OCI-M1 (cell line): Measurements from ENCODE around the gene COPS7B.
A peak's percentile ranks its signal among the peaks of the same experiment; 100 is the strongest.

Source experiments
- DNase-seq: peaks from one replicate; lab custom pipeline; 2025; lab: John Stamatoyannopoulos, UW

COPS7B gene

DNA sequence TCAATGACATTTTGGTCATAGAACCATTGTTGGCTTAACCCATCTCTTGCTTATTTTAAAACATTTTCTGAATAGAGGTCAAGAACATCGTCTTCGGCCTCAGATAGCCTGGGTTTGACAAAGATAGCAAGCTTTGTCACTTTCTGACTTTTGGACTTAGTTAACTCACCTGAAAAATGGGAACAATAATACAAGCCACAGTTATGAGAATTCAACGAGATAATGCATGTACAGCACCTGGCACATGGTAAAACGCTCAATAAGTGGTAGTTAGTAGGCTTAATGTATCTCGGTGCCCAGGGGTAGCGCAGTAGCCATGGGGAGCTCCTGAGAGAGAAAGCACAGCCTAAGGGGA, 446 bp upstream of the COPS7B start:
- DNase-seq, result no peak

DNA sequence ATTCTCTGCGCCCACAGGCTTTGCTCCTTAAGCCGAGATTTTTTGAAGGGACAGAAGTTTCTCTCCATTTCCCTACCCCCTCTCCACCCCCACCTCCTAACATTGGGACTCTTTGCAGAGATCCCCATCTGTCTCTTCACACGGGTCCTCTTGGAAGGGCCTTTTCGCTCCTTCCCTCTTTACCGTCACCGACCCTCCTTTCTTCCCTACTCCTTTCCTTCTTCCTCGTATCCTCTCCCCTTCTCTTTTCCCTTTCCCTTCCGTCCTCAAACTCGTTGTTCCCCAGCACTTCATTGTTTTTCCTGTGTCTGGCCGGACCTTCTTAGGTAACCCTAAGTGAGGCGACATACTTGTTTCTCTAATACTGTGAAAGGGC, 660 bp downstream of the COPS7B start:
- no peak for DNase-seq

DNA sequence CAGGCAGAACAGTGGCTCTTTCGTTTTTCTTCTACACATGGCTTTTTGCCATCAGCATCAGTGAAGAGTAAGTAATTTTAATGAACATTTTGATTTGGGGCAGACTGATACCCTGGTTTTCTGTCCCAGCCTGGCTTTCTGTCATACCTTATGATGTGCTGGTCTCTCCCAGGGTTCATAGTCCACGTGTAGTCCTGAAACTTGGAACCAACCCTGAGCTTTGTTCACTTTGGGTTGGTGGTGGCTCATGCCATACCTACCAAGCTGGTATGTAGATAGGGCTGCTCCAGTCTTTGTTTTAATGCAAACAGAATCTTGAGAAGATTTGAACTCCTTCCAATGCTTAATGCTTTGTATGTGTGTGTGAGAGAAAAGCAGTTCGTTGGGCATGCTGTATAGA, 4.9 kb downstream of the COPS7B start:
- DNase-seq, result no peak

DNA sequence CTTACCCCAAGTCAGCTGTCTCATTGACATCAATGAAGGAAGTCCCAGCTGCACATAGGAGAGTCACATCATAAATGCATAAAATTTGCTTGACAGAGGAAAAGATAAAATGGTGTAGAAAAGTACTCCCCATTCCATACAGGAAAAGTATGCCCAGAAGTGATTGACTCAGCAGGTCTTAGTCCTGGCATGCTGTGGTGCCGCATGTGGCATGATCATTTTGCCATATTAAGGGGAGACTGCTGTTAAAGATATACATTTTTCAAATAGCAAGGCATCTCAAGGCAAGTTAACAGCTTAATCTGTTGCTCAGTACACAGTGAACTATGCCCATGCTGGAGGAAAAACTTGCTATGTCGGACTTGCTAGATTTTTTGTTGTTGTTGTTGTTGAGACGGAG, 8.1 kb downstream of the COPS7B start:
- DNase-seq, result no peak

DNA sequence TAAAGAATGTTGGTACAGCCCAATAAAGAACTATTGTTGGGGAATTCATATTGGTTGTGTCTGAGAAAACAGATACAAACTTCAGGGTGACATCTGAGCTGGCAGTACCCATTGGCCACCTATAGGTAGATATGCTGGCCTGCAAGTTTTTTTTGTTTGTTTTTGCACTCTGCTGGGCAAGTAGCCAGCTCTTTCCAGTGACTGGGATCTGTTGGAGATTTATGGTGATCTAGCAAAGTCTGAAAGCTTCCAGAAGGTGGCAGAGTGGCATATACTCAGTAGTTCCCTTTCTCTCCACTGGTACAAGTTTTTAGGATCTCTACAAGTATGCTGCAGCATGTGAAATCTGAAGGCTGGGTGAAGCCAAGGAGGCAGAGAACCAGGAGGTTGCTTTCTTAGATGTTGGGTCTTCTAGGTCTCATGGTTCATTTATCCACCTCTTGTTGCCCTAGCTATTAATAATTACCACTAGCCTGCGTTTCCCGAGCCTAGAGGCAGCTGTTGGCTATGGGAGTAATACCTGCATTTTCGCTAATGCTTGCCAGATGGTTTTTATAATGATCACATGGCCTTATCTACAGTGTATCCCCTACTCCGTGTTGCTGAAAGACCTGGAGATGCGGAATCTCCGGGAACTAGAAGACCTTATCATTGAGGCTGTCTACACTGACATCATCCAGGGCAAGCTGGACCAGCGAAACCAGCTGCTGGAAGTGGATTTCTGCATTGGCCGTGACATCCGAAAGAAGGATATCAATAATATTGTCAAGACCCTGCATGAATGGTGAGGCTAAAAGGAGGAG, 9.5 kb downstream of the COPS7B start:
- DNase-seq, result peak; percentile 39

DNA sequence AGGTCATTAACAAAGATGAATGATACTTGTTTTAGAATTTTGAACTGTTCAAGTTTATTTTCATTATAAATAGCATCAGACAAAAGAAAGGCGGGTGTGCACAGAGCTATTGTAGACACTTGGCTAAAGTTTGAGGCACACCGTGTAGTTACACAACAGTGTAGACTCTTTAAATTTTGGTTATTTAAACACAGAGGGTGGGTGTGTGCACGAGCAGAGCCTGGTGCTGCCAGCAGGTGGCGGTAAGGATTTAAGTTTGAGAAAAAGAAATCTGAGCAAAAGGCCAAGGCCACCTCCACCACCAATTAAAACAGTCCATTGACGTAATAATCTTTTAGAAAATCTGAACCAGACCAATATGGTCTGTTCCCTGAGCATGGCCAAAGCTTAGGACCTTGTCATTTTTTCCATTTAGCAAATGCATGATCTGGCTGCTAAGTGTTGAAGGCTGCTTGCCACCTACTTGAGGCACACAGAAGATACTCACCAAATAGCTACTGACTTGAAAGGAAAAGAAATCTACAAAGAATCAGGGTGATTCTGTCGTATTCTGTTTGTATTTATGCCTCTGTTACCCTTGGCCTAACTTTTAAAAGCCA, 14.3 kb downstream of the COPS7B start:
- DNase-seq, result peak; percentile 62

DNA sequence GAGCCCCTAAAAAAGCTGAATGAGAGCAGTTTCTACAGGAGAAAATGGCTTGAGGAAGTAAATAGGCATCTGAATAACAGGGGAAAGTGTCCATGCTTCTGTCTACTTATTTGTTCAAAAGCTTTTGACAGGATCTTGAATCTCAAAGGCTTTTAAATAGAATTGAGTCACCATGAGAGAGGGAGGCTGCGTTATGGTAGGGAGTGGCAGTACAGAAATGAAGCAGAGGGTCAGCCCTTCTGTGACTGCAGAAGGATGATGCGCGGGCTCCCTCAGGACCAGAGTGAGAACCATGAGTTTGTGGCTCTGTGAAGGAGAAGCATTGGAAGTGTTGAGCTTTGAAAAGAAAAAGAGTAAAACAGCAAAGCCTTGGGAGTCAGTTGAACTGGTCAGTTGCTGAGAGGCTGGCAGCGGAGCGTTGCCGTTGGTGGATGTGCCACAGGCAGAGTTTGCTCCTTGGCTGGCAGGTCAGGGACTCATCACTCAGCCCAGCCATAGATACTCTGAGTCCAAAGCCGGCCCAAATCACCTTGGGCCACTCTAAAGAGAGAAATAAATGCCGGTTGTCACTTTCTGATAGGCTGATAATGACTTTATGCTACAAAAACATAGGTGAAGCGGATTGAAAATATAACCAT, 17.4 kb downstream of the COPS7B start:
- no peak for DNase-seq

DNA sequence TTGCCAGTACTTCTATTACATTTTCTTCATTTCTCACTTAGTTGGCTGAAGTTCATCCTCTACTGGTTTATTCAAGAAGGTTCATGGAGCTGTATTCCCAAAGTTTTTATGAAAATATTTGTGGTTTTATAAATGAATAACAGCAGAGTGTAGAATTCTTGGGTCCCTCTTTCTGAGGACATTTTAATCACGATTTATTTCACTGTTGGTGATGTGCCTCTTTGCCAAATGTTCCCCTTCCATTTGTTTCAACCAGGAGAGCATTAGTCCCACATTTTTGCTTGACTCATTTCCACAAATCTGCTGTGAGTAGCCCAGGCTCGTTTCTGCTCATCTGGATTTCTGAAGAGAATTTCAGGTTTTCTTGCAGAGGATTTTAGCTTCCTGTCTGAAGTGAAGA, 20.8 kb downstream of the COPS7B start:
- DNase-seq, result no peak

DNA sequence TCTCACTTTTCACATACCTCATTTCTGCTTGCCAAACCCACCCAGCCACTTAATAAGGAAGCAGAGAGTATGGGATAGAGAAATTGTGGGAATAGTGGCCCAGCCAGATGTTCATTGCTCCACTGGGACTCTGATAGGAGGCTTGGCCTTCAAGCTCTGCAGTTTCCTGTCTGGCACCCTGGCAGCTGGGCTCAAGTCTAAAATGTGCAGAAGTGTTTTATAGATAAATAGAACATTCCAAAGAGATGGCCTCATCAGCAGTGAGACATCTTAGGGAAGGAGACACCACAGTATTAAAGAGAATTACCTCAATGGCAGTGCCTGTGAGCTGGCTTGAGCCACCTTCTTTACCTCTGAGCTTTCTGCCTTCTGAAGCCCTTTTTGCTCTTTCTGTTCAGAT, 24.7 kb downstream of the COPS7B start:
- no peak for DNase-seq

DNA sequence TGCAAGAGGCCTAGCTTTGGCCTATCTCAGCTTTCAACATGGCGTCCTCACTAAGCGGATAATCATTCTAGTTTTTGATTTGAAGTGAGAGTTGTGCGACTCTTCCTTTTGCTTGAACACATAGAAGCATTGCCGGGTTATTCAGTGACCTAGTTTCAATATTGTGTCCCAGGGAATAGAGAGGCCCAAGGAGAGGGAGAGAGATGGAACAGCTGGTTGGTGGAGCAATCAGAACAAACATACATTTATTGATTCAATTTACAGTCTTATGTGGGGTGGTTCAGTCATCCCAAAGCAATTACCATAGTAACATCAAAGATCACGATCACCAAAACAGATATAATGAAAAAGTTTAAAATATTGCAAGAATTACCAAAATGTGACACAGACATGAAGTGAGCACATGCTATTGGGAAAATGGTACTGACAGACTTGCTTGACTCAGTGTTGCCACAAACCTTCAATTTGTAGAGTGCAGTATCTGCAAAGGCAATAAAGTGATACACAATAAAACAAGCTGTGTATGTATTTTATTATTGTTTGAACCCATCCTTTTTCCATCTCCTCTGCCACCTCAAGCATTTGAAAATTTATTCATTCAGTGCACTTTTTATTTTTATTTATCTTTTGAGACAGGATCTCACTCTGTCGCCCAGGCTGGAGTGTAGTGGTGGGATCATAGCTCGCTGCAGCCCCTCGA, 30.2 kb downstream of the COPS7B start:
- DNase-seq, result no peak

DNA sequence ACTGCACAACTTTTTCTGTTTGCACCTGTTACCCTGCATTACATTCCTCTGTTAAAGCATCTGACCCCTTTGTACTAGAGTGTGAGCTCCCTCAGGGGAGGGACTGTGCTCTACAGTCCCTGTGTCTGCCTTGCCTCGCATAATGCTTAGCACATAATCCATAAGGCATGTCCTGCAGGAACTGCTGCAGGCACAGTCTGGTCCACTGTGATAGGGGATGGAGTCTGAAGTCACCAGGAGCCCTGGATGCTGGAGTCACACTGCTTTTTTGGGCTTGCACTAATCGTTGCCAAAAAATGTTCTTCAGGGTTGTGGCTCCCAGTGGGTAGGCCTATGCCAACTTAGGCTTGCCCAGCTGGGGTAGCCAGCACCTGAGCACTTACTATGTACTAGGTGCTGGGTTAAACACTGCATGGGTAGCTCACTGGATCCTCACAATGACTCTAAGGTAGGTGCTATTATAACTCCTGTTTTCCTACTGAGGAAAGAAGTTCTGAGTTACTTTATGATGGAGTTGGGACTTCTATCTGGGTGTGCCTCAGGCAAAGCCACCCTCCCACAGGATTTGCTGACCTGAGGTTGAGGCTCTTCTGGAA, 33.3 kb downstream of the COPS7B start:
- no peak for DNase-seq

DNA sequence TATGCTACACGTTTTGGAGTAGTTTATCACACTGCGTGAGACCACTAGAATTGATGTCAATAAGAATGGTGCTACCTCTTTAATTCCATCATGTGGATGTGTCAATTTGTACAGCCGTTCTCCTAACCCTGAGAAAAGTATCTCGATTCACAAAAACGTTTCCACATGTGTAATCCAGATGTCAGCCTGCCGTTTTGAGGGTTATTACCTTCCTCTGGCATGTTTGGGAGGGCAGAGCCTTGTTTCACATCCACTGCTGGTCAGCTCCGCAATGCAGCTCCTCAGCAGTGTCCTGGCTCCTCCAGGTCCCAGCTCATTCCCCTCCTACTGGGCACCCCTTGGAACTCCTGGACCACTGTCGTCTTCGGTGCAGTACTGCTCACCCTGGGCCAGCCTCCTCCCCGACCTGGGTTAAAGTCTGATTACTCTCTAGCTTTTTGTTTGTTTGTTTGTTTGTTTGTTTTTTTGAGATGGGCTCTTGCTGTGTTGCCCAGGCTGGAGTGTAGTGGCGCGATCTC, 34.6 kb downstream of the COPS7B start:
- DNase-seq, result no peak

DNA sequence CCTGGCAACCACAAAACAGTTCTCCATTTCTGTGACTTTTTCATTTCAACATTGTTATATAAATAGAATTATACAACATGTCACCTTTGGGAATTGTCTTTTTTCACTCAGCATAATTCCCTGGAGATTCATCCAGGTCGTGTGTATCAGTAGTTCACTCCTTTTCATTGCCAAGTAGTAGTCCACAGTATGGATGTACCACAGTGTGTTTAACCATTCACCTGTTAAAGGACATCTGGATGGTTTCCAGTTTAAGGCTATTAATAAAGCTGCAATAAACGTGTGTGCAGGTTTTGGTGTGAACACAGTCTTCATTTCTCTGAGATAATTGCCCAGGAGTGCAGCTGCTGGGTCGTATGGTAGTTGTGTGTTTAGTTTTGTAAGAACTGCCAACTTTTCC, 35.7 kb downstream of the COPS7B start:
- no peak for DNase-seq

DNA sequence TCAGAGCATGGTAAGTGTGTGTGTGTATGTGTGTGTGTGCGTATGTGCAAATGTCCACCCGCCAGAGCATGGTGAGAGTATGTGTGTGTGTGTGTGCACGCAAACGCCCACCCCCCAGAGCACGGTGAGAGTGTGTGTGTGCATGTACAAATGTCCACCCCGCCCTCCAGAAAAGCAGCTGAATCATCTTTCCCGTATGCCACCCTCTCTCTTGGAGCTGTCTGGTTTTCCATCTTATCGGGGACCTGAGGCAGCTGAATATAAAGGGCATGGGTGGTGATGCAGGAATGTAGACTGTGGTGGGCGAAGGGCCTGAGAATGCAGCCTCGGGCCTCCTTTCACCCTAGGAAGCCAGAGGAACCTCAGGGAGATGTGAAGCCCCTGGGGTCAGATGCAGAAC, 66.9 kb downstream of the COPS7B start:
- no peak for DNase-seq

DNA sequence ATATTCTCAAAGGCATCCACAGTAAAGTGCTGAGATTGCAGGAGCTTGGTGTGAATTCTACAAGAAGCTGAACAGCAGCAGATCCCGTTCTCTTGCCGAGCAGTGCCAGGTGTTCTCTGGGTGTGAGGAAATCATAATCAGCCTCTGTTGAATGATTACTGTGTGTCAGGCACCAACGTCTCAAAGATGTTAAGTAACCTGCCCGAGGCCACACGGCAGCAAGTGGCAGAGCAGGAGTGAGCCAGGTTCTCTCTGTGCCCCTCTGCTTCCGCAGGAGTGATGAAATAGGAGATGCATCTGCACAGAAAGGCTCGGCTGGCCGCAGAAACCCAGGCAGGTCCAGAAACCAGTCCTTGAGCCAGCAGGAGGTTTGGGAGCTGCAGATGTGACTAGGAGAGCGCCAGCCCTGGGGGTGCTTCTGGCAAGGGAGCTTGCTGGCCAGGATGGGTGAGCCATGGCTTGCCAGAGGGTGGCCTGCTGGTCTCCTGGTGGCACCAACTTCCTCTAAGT, 68.4 kb downstream of the COPS7B start:
- DNase-seq, result no peak

DNA sequence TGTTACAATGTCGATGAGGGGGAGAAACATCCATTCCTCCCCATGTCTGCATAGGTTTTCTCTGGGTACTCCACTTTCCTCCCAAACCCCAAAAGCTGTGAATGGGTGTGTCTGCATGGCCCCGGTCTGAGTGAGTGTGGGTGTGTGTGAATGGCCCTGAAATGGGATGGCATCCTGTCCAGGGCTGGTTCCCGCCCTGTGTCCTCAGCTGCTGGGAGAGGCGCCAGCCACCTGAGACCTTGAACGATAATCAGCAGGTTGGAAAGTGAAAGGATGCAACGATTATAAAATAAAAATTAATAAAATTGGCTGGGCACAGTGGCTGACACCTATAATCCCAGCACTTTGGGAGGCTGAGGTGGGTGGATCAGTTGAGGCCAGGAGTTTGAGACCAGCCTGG, 70.7 kb downstream of the COPS7B start:
- DNase-seq, result no peak
